ENCODE data around the gene SEC31B. TPM values are rescaled to one million over a fixed set of nuclear protein-coding genes. Genes with fewer than 3 reads are reported as not detected.

SEC31B gene
- total RNA-seq, 1 experiment from 2014 or later, result 6.3 TPM

DNA sequence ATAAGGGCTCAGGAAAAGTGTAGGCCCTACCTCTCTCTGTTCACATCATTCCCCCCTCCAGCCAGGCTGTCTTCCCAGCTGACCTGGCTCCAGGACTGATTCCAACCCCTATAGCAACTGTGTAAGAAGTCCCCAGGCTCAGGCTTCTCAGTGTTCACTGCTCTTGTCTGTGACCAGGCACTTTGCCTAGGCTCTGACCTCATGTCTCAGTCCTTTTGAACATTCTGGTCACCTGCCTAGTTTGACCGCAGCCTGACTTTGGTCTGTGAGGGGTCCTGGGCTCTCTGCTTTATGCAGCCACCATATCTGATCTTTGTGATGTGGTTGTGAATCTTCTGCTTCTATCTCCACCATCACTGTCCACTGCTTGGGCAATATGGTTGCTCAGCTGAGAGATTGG, 40.6 kb upstream of the SEC31B start:
- Mint-ChIP-seq H3K4me1 (peaks cover 11 to 24% of the 10 kb centered on the region in 2 experiments), H3K4me3 (no peak overlapping the region; a peak in 1 of 5 replicates), H3K9me3 (peaks cover 0 to 5% of the 10 kb centered on the region in 2 experiments; a peak in 1 of 5 replicates), H3K27me3 (ENCODE audit: low read depth) (peaks cover 5% of the 10 kb centered on the region), H3K27ac (peak overlapping the region in 1 of 3 experiments; percentile 27; a peak in 1 of 7 replicates), H3K36me3 (ENCODE audit: insufficient read depth in 1 of 3, low read depth in 3 of 3) (peaks cover 0 to 13% (median 10%) of the 10 kb centered on the region in 3 experiments; a peak in 3 of 7 replicates)
- Histone ChIP-seq H3K56ac (ENCODE audit: insufficient read length, low read depth, low read length) (no peak overlapping the region), H3K79me2 (ENCODE audit: insufficient read depth, low read length) (no peaks in the 10 kb centered on the region), H2AFZ (ENCODE audit: low read length) (no peak overlapping the region), H3K23me2 (ENCODE audit: insufficient read length, low read depth, low read length, poor library complexity, severe bottlenecking) (no peaks in the 10 kb centered on the region), H3K4me1 (ENCODE audit: insufficient read depth, low read length) (no peaks in the 10 kb centered on the region), H2BK120ac (ENCODE audit: low read depth, low read length, poor library complexity, severe bottlenecking) (no peak overlapping the region), H4K91ac (ENCODE audit: insufficient read length, low read depth, low read length) (no peak overlapping the region), H3K4me2 (ENCODE audit: insufficient read depth, insufficient read length, low read length) (no peak overlapping the region), H3K27ac (ENCODE audit: insufficient read length, low read depth, low read length) (no peak overlapping the region), H3K79me1 (ENCODE audit: insufficient read depth, low read depth, low read length, poor library complexity, severe bottlenecking) (no peaks in the 10 kb centered on the region), H2BK5ac (ENCODE audit: insufficient read length, low read length) (no peak overlapping the region), H4K20me1 (ENCODE audit: control insufficient read depth, insufficient read depth, insufficient read length) (no peaks in the 10 kb centered on the region), H4K8ac (replicated peaks; ENCODE audit: insufficient read length, low read depth, low read length) (no peak overlapping the region), H3K18ac (ENCODE audit: insufficient read length, low read depth, low read length) (no peak overlapping the region), H3K27me3 (ENCODE audit: insufficient read depth, low read length) (no peaks in the 10 kb centered on the region; the same call in 1 of the 2 replicates), H3K9me3 (ENCODE audit: control insufficient read depth, low read depth, low read length) (no peaks in the 10 kb centered on the region), H4K5ac (ENCODE audit: insufficient read length, low read depth, low read length) (no peak overlapping the region), H3K23ac (ENCODE audit: insufficient read length, low read depth, low read length) (no peak overlapping the region), H2BK20ac (ENCODE audit: low read depth, low read length, poor library complexity, severe bottlenecking) (no peak overlapping the region), H2BK15ac (ENCODE audit: low read depth, low read length) (no peak overlapping the region), H2BK12ac (ENCODE audit: insufficient read length, low read depth, low read length) (no peak overlapping the region), H3K4ac (ENCODE audit: low read depth, low read length) (no peak overlapping the region), H3T11ph (ENCODE audit: low read length) (no peak overlapping the region), H3K14ac (ENCODE audit: insufficient read depth, low read length) (no peak overlapping the region), H2AK5ac (ENCODE audit: insufficient read length, low read length) (no peak overlapping the region), H3K9ac (ENCODE audit: extremely low read depth, insufficient read length, low read length) (no peak overlapping the region)
- DNase-seq, result no peak
- TF ChIP-seq CTCF (conservative IDR thresholded peaks at IDR 0.05), result no peak
- no CpG with 5 or more reads among the region's 1 CpG for WGBS (ENCODE audit: extremely low coverage, insufficient read length, low lambda C conversion rate)
